SK-N-MC (cell line): ENCODE measurements around the gene HES4.

Experiments used
- DNase-seq: peaks from one replicate; pipeline ENCODE4 v3.0.0-alpha.2; 2011; ENCODE audit warnings: low read depth, low spot score
- H3K27ac ChIP-seq: fragments of 200-600 bp; sonication (generic); 2 replicates; pipeline ENCODE4 v1.5.1; 2016; ENCODE audit warnings: mixed run types
- H3K36me3 ChIP-seq: fragments of 200-600 bp; sonication (generic); 2 replicates; pipeline ENCODE4 v1.6.1; 2017; ENCODE audit warnings: antibody characterized with exemption, low read length, mixed read lengths; ENCODE audit not compliant: insufficient read depth
- H3K4me3 ChIP-seq: fragments of 200-600 bp; sonication (generic); 2 replicates; pipeline ENCODE4 v1.5.1; 2016
- H3K9ac ChIP-seq: fragments of 200-600 bp; sonication (generic); 2 replicates; pipeline ENCODE4 v1.8.0; 2017; ENCODE audit warnings: mixed run types, mixed read lengths; ENCODE audit not compliant: insufficient read length
- H3K9me3 ChIP-seq: fragments of 200-600 bp; sonication (generic); 2 replicates; pipeline ENCODE4 v1.6.1; 2017; ENCODE audit warnings: low read depth, mild to moderate bottlenecking, antibody characterized with exemption, low read length, moderate library complexity, mixed read lengths
- EZH2 ChIP-seq: fragments of 200-600 bp; sonication (generic); IDR thresholded peaks from one replicate; pipeline ENCODE4 v1.6.1; 2017; ENCODE audit warnings: antibody characterized with exemption
- FOXP2 ChIP-seq: optimal IDR thresholded peaks from 2 replicates; pipeline ENCODE3; 2011; ENCODE audit warnings: mild to moderate bottlenecking, moderate library complexity; ENCODE audit not compliant: insufficient read depth; ENCODE audit errors: extremely low read length, control extremely low read depth
- POLR2AphosphoS5 ChIP-seq: IDR thresholded peaks from 2 replicates; pipeline ENCODE4 v1.6.1; 2012; ENCODE audit warnings: mild to moderate bottlenecking, low read depth, low read length, borderline replicate concordance

HES4 gene

GRCh38 chr1:1043411-1043810, 43.5 kb upstream of the HES4 start:
- no peak for DNase-seq
- Histone ChIP-seq H3K9me3 (no peaks in the 10 kb centered on the region), H3K9ac (no peak overlapping the region), H3K4me3 (no peak overlapping the region), H3K36me3 (peaks cover 39% of the 10 kb centered on the region; the same call in 1 of the 2 replicates), H3K27ac (no peak overlapping the region)
- TF ChIP-seq POLR2AphosphoS5 (no peak), EZH2 (no peak), FOXP2 (no peak)

- Histone ChIP-seq H3K27ac (no peak overlapping the region), H3K4me3 (no peak overlapping the region), H3K36me3 (peaks cover 39% of the 10 kb centered on the region; the same call in 1 of the 2 replicates), H3K9me3 (no peaks in the 10 kb centered on the region), H3K9ac (no peak overlapping the region)
- no peak for DNase-seq
- no peak for TF ChIP-seq POLR2AphosphoS5
- no peak for TF ChIP-seq EZH2
- no peak for TF ChIP-seq FOXP2
Observed at GRCh38 chr1:1042835-1043234, 42.9 kb upstream of the HES4 start.

- TF ChIP-seq EZH2 (no peak), POLR2AphosphoS5 (no peak)
- Histone ChIP-seq H3K9me3 (no peaks in the 10 kb centered on the region), H3K4me3 (no peak overlapping the region), H3K27ac (no peak overlapping the region), H3K36me3 (peaks cover 30% of the 10 kb centered on the region; the same call in 1 of the 2 replicates), H3K9ac (no peak overlapping the region)
- no peak for DNase-seq
Observed at GRCh38 chr1:1041873-1042272, 42.0 kb upstream of the HES4 start.

- peaks cover 22% of the 10 kb centered on the region; the same call in 1 of the 2 replicates for H3K36me3 ChIP-seq
- H3K9ac ChIP-seq, result no peak overlapping the region
- no peak overlapping the region for H3K27ac ChIP-seq
- H3K4me3 ChIP-seq, result no peak overlapping the region
- no peak for DNase-seq
- no peaks in the 10 kb centered on the region for H3K9me3 ChIP-seq
- TF ChIP-seq FOXP2, result no peak
- TF ChIP-seq EZH2, result no peak
Observed at GRCh38 chr1:1041092-1041523, 41.2 kb upstream of the HES4 start.

- Histone ChIP-seq H3K9me3 (no peaks in the 10 kb centered on the region), H3K27ac (no peak overlapping the region), H3K4me3 (peak overlapping the region; percentile 72), H3K9ac (no peak overlapping the region), H3K36me3 (peaks cover 20% of the 10 kb centered on the region; the same call in 1 of the 2 replicates)
- TF ChIP-seq POLR2AphosphoS5 (peak; percentile 48; the same call in 1 of the 2 replicates), FOXP2 (no peak), EZH2 (no peak)
- DNase-seq, result peak; percentile 40
Observed at GRCh38 chr1:1040004-1040991, 40.4 kb upstream of the HES4 start.

- no peak overlapping the region for H3K27ac ChIP-seq
- no peak for TF ChIP-seq FOXP2
- no peak for TF ChIP-seq EZH2
- TF ChIP-seq POLR2AphosphoS5, result no peak
- no peak for DNase-seq
- no peak overlapping the region; the same call in 1 of the 2 replicates for H3K4me3 ChIP-seq
- peaks cover 14% of the 10 kb centered on the region; the same call in 1 of the 2 replicates for H3K36me3 ChIP-seq
- no peak overlapping the region for H3K9ac ChIP-seq
- H3K9me3 ChIP-seq, result no peaks in the 10 kb centered on the region
Observed at GRCh38 chr1:1039145-1039910, 39.4 kb upstream of the HES4 start.

- H3K9me3 ChIP-seq, result no peaks in the 10 kb centered on the region
Observed at GRCh38 chr1:1038694-1039093, 38.8 kb upstream of the HES4 start.

More at GRCh38 chr1:1038694-1039093, 38.8 kb upstream of the HES4 start:
- H3K9ac ChIP-seq, result no peak overlapping the region
- no peak overlapping the region for H3K4me3 ChIP-seq
- H3K27ac ChIP-seq, result no peak overlapping the region
- H3K36me3 ChIP-seq, result peaks cover 9% of the 10 kb centered on the region; the same call in 1 of the 2 replicates
- TF ChIP-seq EZH2, result no peak
- no peak for TF ChIP-seq FOXP2
- no peak for TF ChIP-seq POLR2AphosphoS5
- no peak for DNase-seq
